Panc1 (cell line): Measurements from ENCODE around the gene METTL26. TPM values are rescaled to one million over a fixed set of nuclear protein-coding genes. Genes with fewer than 3 reads are reported as not detected.
A peak's percentile ranks its signal among the peaks of the same experiment; 100 is the strongest.

Experiments
- ATAC-seq: fragments of 200-7000 bp; cut with Tn5 transposase; 2 replicates; pipeline ENCODE4 v1.9.1; 2020; ENCODE audit warnings: mild to moderate bottlenecking, moderate library complexity
- BruUV-seq: library from RNA; stranded (reverse); fragments of 400-500 nt; replicated peaks from 2 replicates; lab custom pipeline; 2021; lab: Mats Ljungman, UMichigan
- CTCF ChIA-PET: fragments of 300-600 bp; sonication (Branson Sonifier 250); formaldehyde crosslinking; loops from one replicate; lab custom pipeline; 2022; ENCODE audit warnings: antibody characterized with exemption; lab: Charles Lee
- POLR2A ChIA-PET: fragments of 300-600 bp; sonication (Branson Sonifier 250); formaldehyde crosslinking; loops from one replicate; lab custom pipeline; 2022; ENCODE audit warnings: antibody characterized with exemption; lab: Charles Lee
- DNase-seq: peaks from one replicate; pipeline ENCODE4 v3.0.0-alpha.2; 2010; ENCODE audit warnings: low read depth, low spot score
- H3K27ac ChIP-seq: 2 replicates; pipeline ENCODE4 v1.5.1; 2011; ENCODE audit warnings: mild to moderate bottlenecking, low read length, inconsistent platforms
- H3K27me3 ChIP-seq: fragments of 200-500 bp; sonication (Bioruptor generic); 2 replicates; pipeline ENCODE4 v1.6.0; 2014; ENCODE audit warnings: low read length, inconsistent platforms; ENCODE audit not compliant: control insufficient read depth, insufficient read depth
- H3K36me3 ChIP-seq: fragments of 200-500 bp; sonication (Bioruptor generic); 2 replicates; pipeline ENCODE4 v1.5.1; 2014; ENCODE audit warnings: inconsistent platforms, mild to moderate bottlenecking, low read length, moderate library complexity; ENCODE audit not compliant: control insufficient read depth, insufficient read depth
- H3K4me1 ChIP-seq: 2 replicates; pipeline ENCODE4 v1.5.1; 2011; ENCODE audit warnings: inconsistent platforms, mild to moderate bottlenecking, low read length, moderate library complexity; ENCODE audit not compliant: control insufficient read depth, insufficient read depth
- H3K4me3 ChIP-seq, 2 experiments: 2 replicates each; pipeline ENCODE4 v1.5.1; 2011 to 2012; ENCODE audit warnings: low read depth in 2 of 2, low read length in 2 of 2, mild to moderate bottlenecking in 2 of 2, inconsistent platforms in 1 of 2, moderate library complexity in 1 of 2
- H3K9me3 ChIP-seq: fragments of 200-500 bp; sonication (Bioruptor generic); 2 replicates; pipeline ENCODE4 v1.5.1; 2014; ENCODE audit warnings: low read depth, mild to moderate bottlenecking, inconsistent platforms, low read length, moderate library complexity; ENCODE audit not compliant: control insufficient read depth, insufficient read depth
- POLR2AphosphoS5 ChIP-seq: IDR thresholded peaks from 2 replicates; pipeline ENCODE4 v1.6.1; 2012; ENCODE audit warnings: mild to moderate bottlenecking, low read depth, low read length, moderate library complexity
- SIN3A ChIP-seq: IDR thresholded peaks from 2 replicates; pipeline ENCODE4 v1.6.1; 2012; ENCODE audit warnings: low read depth, mild to moderate bottlenecking, low read length, moderate library complexity, borderline replicate concordance; ENCODE audit not compliant: insufficient read depth
- TCF7L2 ChIP-seq: IDR thresholded peaks from 2 replicates; pipeline ENCODE4 v1.6.1; 2011; ENCODE audit warnings: mild to moderate bottlenecking, low read depth, low read length, inconsistent platforms
- in situ Hi-C: cut with HindIII; loops from 2 replicates; pipeline ENCODE4 v1.10.0; 2016; ENCODE audit warnings: low sequenced_read_pairs, low pct_unique_long_range_greater_than_20kb
- intact Hi-C: fragments of 100-400 bp; cut with micrococcal nuclease; formaldehyde crosslinking; loops from one replicate; pipeline ENCODE4 v1.10.0; 2022; ENCODE audit not compliant: unreplicated experiment
- total RNA-seq: library from RNA; stranded (reverse); gene quantifications from one replicate; pipeline ENCODE4 v1.2.1, GENCODE V29; 2021; ENCODE audit not compliant: unreplicated experiment
- TF ChIP-seq, protein P1 (sequence below): fragments of 450-650 bp; IDR thresholded peaks from 2 replicates; pipeline ENCODE4 v1.5.1; 2017; ENCODE audit warnings: mild to moderate bottlenecking
- TF ChIP-seq, protein P2 (sequence below), 2 experiments: IDR thresholded peaks; 2 replicates each; pipeline ENCODE4 v1.6.1; 2011 to 2012; ENCODE audit warnings: low read depth in 2 of 2, control low read depth in 1 of 2, low read length in 1 of 2, mild to moderate bottlenecking in 1 of 2, moderate library complexity in 1 of 2; ENCODE audit not compliant: insufficient read depth in 1 of 2

The METTL26 gene
- total RNA-seq, 1 experiment from 2014 or later: 91.8 TPM

DNA sequence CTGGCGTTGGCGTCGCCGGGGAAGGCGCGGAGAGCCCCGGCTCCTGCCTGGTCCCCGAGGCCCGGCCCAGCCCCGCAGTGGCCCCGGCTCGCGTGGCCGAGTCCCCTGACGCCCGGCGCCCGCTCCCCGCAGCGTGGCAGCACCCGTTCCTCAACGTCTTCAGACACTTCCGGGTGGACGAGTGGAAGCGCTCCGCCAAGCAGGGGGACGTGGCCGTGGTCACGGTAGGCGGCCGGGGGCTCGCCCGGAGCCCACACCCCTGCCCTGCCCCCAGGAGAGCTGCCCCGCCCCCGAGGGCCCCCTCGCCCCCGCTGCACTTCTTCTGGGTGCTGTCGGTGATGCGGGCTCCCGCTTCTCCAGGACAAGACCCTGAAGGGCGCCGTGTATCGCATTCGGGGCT is 13.5 kb upstream of the METTL26 start:
- Histone ChIP-seq H3K36me3 (no peaks in the 10 kb centered on the region), H3K4me1 (peaks cover 31% of the 10 kb centered on the region), H3K4me3 (peak overlapping the region; percentile 56), H3K27ac (peak overlapping the region; percentile 51), H3K27me3 (no peaks in the 10 kb centered on the region), H3K9me3 (no peaks in the 10 kb centered on the region)
- ATAC-seq (no peak), DNase-seq (no peak)
- BruUV-seq: no TSS peak
- CTCF ChIA-PET: no interaction called here
- in situ Hi-C loops: no loop called here
- TF ChIP-seq TCF7L2: no peak
- no peak for TF ChIP-seq SIN3A
- TF ChIP-seq, protein P1, sequence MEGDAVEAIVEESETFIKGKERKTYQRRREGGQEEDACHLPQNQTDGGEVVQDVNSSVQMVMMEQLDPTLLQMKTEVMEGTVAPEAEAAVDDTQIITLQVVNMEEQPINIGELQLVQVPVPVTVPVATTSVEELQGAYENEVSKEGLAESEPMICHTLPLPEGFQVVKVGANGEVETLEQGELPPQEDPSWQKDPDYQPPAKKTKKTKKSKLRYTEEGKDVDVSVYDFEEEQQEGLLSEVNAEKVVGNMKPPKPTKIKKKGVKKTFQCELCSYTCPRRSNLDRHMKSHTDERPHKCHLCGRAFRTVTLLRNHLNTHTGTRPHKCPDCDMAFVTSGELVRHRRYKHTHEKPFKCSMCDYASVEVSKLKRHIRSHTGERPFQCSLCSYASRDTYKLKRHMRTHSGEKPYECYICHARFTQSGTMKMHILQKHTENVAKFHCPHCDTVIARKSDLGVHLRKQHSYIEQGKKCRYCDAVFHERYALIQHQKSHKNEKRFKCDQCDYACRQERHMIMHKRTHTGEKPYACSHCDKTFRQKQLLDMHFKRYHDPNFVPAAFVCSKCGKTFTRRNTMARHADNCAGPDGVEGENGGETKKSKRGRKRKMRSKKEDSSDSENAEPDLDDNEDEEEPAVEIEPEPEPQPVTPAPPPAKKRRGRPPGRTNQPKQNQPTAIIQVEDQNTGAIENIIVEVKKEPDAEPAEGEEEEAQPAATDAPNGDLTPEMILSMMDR: no peak
- TF ChIP-seq POLR2AphosphoS5: no peak
- TF ChIP-seq, protein P2, sequence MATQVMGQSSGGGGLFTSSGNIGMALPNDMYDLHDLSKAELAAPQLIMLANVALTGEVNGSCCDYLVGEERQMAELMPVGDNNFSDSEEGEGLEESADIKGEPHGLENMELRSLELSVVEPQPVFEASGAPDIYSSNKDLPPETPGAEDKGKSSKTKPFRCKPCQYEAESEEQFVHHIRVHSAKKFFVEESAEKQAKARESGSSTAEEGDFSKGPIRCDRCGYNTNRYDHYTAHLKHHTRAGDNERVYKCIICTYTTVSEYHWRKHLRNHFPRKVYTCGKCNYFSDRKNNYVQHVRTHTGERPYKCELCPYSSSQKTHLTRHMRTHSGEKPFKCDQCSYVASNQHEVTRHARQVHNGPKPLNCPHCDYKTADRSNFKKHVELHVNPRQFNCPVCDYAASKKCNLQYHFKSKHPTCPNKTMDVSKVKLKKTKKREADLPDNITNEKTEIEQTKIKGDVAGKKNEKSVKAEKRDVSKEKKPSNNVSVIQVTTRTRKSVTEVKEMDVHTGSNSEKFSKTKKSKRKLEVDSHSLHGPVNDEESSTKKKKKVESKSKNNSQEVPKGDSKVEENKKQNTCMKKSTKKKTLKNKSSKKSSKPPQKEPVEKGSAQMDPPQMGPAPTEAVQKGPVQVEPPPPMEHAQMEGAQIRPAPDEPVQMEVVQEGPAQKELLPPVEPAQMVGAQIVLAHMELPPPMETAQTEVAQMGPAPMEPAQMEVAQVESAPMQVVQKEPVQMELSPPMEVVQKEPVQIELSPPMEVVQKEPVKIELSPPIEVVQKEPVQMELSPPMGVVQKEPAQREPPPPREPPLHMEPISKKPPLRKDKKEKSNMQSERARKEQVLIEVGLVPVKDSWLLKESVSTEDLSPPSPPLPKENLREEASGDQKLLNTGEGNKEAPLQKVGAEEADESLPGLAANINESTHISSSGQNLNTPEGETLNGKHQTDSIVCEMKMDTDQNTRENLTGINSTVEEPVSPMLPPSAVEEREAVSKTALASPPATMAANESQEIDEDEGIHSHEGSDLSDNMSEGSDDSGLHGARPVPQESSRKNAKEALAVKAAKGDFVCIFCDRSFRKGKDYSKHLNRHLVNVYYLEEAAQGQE (IDR thresholded peaks at IDR 0.05; ENCODE audit: insufficient read depth in 1 of 2, low read depth in 2 of 2, low read length in 1 of 2): no peak
- intact Hi-C loops: no loop called here
- POLR2A ChIA-PET: interaction anchor here (0.9 kb wide), 1 partner anchor 10 kb away, joined by 4 read pairs; no protein-coding TSS in a partner anchor

DNA sequence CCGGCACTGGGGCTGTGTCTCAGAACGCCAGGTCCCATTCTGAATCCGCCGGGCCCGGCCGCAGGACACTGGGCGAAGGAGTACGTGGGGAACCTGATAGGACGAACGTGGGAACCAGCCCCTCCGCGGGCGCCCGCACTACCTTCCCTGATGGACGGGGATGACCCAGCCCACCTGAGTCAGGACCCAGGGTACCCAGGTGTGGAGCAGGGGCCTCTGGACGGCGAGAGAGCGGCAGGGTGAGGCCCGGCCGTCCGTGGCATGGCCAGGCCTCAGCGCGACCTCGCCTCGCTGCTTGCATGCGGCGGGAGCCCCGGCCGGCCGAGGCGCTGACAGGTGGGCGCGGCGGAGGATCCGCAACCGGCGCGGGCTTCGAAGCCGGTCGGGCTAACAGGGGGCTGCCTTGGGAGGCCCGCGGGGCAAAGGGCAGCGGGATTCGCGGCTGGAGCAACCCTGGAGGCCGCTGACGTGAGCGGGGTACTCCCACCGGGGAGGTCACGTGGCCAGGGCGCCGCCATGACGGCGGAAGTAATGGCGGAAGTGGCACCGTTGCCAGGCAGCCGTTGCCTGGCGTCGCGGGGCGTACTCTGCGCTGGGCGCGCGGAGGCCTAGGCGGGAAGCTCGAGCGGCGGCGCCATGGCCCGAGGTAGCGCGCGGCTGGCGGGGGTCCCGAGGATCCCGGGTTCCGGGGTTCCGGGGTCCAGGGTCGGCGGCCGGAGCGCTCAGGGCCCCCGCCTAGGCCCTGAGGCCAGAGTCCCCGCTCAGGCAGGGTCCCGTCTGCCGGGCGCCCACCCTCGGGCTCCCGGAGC is 12.9 kb upstream of the METTL26 start, which contains the start of gene WDR90:
Gene WDR90, plus strand, starts transcription at position 585 of the 809 bp plus-strand sequence. Its CDS starts 52 bp downstream, at position 637.
- peak; percentile 77 for ATAC-seq
- in situ Hi-C loops (no loop called here), intact Hi-C loops (no loop called here)
- no peak for DNase-seq
- CTCF ChIA-PET: no interaction called here
- POLR2A ChIA-PET: interaction anchor here (0.6 to 0.9 kb wide), 2 partner anchors 11 to 245 kb away, joined by 3 to 4 read pairs; no protein-coding TSS in a partner anchor
- Histone ChIP-seq H3K36me3 (no peaks in the 10 kb centered on the region), H3K27ac (peak within 1 kb of the TSS; percentile 78), H3K9me3 (no peaks in the 10 kb centered on the region), H3K4me1 (peaks cover 36% of the 10 kb centered on the region), H3K27me3 (no peaks in the 10 kb centered on the region), H3K4me3 (peak within 1 kb of the TSS; percentile 56)
- BruUV-seq: TSS peak; percentile 69
- TF ChIP-seq TCF7L2 (no peak), POLR2AphosphoS5 (no peak; the same call in 1 of the 2 replicates), SIN3A (peak; percentile 98)
- TF ChIP-seq, protein P1: no peak
- TF ChIP-seq, protein P2 (IDR thresholded peaks at IDR 0.05; ENCODE audit: insufficient read depth in 1 of 2, low read depth in 2 of 2, low read length in 1 of 2): 0 out of 4 replicates have a peak, but pooled peaks of 1 of the 2 experiments have one; percentile 10
